ENCODE measurements around the gene SMG9.

SMG9 gene

GRCh38 chr19:43754503-43755255, at the start of gene SMG9:
Gene SMG9, minus strand, starts transcription at chr19:43754962. Its CDS starts 4,221 bp downstream, at chr19:43750741.
- DNase-seq, result peak; percentile 99

GRCh38 chr19:43804432-43804831, 49.7 kb upstream of the SMG9 start:
- DNase-seq, result no peak

- no peak for DNase-seq
Observed at GRCh38 chr19:43802216-43802951, 47.6 kb upstream of the SMG9 start, which contains the start of gene LYPD5. Gene LYPD5, minus strand, starts transcription at chr19:43802447. Its CDS starts 67 bp downstream, at chr19:43802380.

- no peak for DNase-seq
Observed at GRCh38 chr19:43799502-43800142, 44.9 kb upstream of the SMG9 start.

- peak; percentile 83 for DNase-seq
Observed at GRCh38 chr19:43798546-43799409, 44.0 kb upstream of the SMG9 start.

GRCh38 chr19:43798026-43798545, 43.3 kb upstream of the SMG9 start:
- no peak for DNase-seq

- no peak for DNase-seq
Observed at GRCh38 chr19:43797556-43797955, 42.8 kb upstream of the SMG9 start.

GRCh38 chr19:43797118-43797517, 42.4 kb upstream of the SMG9 start:
- DNase-seq, result no peak

GRCh38 chr19:43790587-43790986, 35.8 kb upstream of the SMG9 start:
- DNase-seq, result no peak

- DNase-seq, result no peak
Observed at GRCh38 chr19:43789029-43789428, 34.3 kb upstream of the SMG9 start.

- no peak for DNase-seq
Observed at GRCh38 chr19:43786665-43787064, 31.9 kb upstream of the SMG9 start.

- DNase-seq, result peak; percentile 77
Observed at GRCh38 chr19:43784981-43785808, 30.4 kb upstream of the SMG9 start.

GRCh38 chr19:43784241-43784980, 29.6 kb upstream of the SMG9 start:
- DNase-seq, result peak; percentile 81

GRCh38 chr19:43783636-43784035, 28.9 kb upstream of the SMG9 start:
- DNase-seq, result no peak

GRCh38 chr19:43782689-43783231, 28.0 kb upstream of the SMG9 start:
- no peak for DNase-seq

- DNase-seq, result no peak
Observed at GRCh38 chr19:43782311-43782660, 27.5 kb upstream of the SMG9 start.

- no peak for DNase-seq
Observed at GRCh38 chr19:43781630-43782310, 27.0 kb upstream of the SMG9 start.

GRCh38 chr19:43780706-43781525, 26.2 kb upstream of the SMG9 start, which contains the start of gene KCNN4:
Gene KCNN4, minus strand, starts transcription at chr19:43780973. Its CDS starts 112 bp downstream, at chr19:43780861.
- DNase-seq, result peak; percentile 84

- no peak for DNase-seq
Observed at GRCh38 chr19:43779820-43780219, 25.1 kb upstream of the SMG9 start.
